ENCODE data around the gene CCDC178.

The CCDC178 gene

DNA sequence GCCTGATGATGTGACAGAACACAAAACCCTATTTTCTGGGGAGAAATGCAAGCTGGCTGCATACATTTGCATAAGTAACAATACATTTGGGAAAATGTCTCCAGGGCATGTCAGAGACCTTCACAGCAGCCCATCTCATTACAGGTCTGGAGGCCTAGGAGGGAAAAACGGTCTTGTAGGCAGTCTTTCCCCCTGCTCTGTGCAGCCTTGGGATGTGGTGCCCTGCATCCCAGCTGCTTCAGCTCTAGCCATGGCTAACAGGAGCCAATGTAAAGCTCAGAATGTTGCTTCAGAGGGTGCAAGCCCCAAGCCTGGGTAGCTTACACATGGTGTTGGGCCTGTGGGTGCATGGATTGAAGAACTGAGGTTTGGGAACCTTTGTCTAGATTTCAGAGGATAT lies 133.0 kb downstream of the CCDC178 start:
- no peaks in the 10 kb centered on the region for H3K36me3 Mint-ChIP-seq (ENCODE audit: low read depth)
- peaks cover 6% of the 10 kb centered on the region for H3K9me3 Mint-ChIP-seq
- H3K27me3 Mint-ChIP-seq (ENCODE audit: low read depth): no peaks in the 10 kb centered on the region
- no peaks in the 10 kb centered on the region for H3K4me1 Mint-ChIP-seq (ENCODE audit: low read depth)
- H3K4me3 Mint-ChIP-seq: no peak overlapping the region
- H3K27ac Mint-ChIP-seq: no peak overlapping the region

DNA sequence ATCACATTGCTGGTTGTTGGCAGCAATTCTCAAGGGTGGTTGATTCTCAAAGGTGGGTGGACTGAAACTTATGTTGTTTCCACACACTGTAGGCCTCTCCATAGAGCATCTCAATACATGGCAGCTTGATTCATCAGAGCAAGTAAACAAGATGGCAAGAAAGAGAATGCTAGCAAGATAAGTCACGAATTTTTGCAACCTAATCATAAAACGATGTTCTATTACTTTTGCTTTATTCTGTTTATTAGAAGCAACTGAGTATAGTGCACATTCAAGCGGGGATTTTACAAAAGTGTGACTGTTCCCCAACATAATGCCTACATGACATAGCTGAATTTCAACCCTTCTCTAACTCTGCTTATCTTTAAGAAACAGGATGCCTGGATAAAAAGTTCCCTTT lies 136.2 kb downstream of the CCDC178 start:
- no peaks in the 10 kb centered on the region for H3K27me3 Mint-ChIP-seq (ENCODE audit: low read depth)
- H3K4me3 Mint-ChIP-seq: no peak overlapping the region
- H3K9me3 Mint-ChIP-seq: no peaks in the 10 kb centered on the region
- H3K4me1 Mint-ChIP-seq (ENCODE audit: low read depth): no peaks in the 10 kb centered on the region
- H3K36me3 Mint-ChIP-seq (ENCODE audit: low read depth): no peaks in the 10 kb centered on the region
- H3K27ac Mint-ChIP-seq: no peak overlapping the region

DNA sequence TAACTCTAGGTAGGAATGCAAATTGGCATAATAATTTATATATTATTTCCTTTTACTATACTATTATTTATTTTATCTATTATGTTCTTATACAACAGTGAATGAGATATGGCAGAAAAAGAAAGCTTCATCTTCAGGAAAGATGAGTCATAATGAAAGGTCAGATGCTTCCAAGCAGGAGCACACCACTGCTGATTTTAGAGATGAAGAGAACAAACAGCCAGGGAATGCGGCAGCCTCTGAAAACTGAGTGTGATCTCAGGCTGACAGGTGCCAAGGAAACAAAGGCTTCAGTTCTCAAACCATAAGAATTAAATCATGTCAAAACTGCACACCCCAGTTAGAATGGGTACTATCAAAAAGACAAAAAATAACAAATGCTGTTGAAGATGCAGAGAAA lies 149.0 kb downstream of the CCDC178 start:
- no peaks in the 10 kb centered on the region for H3K27me3 Mint-ChIP-seq (ENCODE audit: low read depth)
- no peak overlapping the region for H3K4me3 Mint-ChIP-seq
- H3K27ac Mint-ChIP-seq: no peak overlapping the region
- peaks cover 3% of the 10 kb centered on the region for H3K9me3 Mint-ChIP-seq
- H3K36me3 Mint-ChIP-seq (ENCODE audit: low read depth): no peaks in the 10 kb centered on the region
- no peaks in the 10 kb centered on the region for H3K4me1 Mint-ChIP-seq (ENCODE audit: low read depth)

DNA sequence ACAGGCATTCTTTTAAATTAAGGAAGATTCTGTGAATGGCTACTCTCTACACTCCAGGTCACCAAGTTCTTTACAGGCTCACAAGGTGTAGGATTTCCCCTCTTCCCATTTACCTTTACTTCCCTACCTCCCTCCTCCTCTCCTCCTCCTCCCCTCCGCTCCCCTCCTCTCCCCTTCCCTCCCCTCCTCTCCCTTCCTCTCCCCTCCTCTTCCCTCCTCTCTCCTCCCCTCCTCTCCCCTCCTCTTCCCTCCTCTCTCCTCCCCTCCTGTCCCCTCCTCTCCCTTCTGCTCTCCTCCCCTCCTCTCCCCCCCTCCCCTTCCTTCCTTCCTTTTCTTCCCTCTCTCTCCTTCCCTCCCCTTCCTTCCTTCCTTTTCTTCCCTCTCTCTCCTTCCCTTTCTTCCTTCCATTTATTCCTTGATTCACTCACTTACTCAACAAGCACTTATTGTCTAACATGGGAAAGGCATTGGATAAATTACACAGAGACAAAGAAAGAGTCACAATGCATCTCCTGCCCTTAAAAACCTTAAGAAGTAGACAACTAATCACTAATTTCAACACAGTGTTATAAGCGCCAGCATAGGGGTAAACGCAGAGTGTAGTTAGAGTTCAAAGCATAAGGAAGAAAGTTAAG lies 152.3 kb downstream of the CCDC178 start:
- no peaks in the 10 kb centered on the region for H3K27me3 Mint-ChIP-seq (ENCODE audit: low read depth)
- H3K4me1 Mint-ChIP-seq (ENCODE audit: low read depth): no peaks in the 10 kb centered on the region
- no peaks in the 10 kb centered on the region for H3K36me3 Mint-ChIP-seq (ENCODE audit: low read depth)
- no peak overlapping the region for H3K27ac Mint-ChIP-seq
- H3K4me3 Mint-ChIP-seq: no peak overlapping the region
- H3K9me3 Mint-ChIP-seq: peaks cover 3% of the 10 kb centered on the region

DNA sequence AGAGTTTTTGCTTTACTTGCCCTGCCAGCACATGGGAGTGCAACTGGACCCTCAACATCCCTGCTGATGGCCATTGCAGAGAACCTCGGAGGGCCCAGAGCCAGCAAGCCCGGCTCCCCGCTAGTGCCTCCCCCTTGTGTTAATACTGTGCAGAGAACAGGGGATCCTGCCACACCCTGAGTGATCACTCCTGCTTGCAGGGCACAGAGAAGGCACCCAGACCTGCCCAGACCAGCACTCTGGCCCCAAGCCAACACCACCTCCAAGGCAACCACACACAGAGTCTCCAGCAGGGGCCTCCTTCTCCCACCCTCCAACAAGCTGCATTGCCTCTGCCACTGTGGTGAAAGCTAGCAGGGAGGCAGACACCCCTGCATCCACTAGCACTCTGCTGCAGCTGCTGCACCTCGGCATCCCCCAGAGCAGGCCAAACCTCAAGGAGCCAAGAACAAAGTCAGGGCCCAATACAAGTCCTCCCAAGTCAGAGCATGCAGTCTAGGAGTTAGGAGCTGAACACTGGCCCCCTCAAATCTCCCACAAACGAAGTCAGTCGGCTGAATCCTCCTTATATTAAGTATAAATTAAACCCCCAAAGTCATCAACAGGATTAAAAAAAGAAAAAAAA lies 157.7 kb downstream of the CCDC178 start:
- H3K4me3 Mint-ChIP-seq: no peak overlapping the region

DNA sequence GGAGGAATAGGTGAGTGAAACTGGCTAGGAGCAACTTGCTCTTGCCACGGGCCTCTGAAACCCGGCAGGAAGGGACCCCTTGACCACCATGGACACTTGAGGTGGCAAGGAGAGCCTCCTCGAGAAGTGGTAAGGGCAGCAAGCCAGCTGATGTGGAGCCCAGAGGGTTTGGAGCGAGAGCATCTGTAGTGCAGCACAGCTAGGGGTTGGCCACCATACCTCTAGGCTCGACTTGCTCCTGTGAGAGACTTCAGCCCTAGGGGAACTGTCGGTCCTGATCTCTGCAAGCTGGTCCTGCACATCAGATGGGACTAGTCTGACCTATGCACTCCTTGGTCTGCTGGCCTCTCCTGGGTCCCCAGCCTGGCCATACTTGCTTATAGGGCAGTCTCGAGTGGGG lies 158.4 kb downstream of the CCDC178 start:
- H3K4me1 Mint-ChIP-seq (ENCODE audit: low read depth): no peaks in the 10 kb centered on the region
- no peak overlapping the region for H3K4me3 Mint-ChIP-seq
- H3K27ac Mint-ChIP-seq: no peak overlapping the region
- no peaks in the 10 kb centered on the region for H3K36me3 Mint-ChIP-seq (ENCODE audit: low read depth)
- H3K27me3 Mint-ChIP-seq (ENCODE audit: low read depth): no peaks in the 10 kb centered on the region
- H3K9me3 Mint-ChIP-seq: no peaks in the 10 kb centered on the region

More for the DNA sequence above, 157.7 kb downstream of the CCDC178 start:
- Mint-ChIP-seq H3K9me3 (no peaks in the 10 kb centered on the region), H3K36me3 (ENCODE audit: low read depth) (no peaks in the 10 kb centered on the region), H3K27me3 (ENCODE audit: low read depth) (no peaks in the 10 kb centered on the region), H3K4me1 (ENCODE audit: low read depth) (no peaks in the 10 kb centered on the region), H3K27ac (no peak overlapping the region)

DNA sequence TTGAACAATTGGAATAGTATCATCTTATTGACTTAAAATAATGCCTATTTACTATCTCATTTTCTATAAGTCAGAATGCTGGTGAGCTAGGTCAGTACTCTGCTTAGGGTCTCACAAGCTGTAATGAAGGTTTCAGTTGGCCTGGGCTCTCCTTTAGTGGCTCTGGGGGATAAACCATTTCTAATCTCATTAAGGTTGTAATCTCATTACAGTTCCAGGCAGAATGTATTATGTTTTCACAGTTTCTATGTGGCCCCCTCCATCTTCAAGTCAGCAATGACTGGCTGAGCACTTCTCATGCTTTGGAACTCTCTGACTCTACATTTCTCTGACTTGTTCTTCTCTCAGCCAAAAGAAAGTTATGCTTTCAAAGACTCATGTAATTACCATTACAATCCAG lies 163.1 kb downstream of the CCDC178 start:
- no peak overlapping the region for H3K27ac Mint-ChIP-seq
- no peaks in the 10 kb centered on the region for H3K27me3 Mint-ChIP-seq (ENCODE audit: low read depth)
- no peaks in the 10 kb centered on the region for H3K9me3 Mint-ChIP-seq
- H3K4me1 Mint-ChIP-seq (ENCODE audit: low read depth): no peaks in the 10 kb centered on the region
- H3K4me3 Mint-ChIP-seq: no peak overlapping the region
- no peaks in the 10 kb centered on the region for H3K36me3 Mint-ChIP-seq (ENCODE audit: low read depth)

DNA sequence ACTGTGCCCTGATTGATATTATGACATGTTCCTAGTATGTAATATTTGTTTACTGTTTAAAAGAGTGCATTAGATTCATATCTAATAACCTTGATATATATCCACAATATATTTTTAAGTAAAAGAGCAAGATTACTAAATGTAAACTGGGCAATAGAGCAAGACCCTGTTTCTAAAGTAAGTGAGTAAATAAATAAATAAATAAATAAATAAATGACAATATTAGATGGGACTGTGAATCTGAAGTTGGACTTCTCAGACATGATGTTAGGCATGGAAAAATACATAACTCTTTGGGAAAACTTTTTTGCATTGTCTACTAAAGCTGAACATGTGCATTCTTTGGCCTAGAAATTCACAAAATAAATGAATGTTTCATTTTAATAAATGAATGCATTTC lies 164.7 kb downstream of the CCDC178 start:
- Mint-ChIP-seq H3K4me3 (no peak overlapping the region), H3K27ac (no peak overlapping the region), H3K9me3 (no peaks in the 10 kb centered on the region), H3K4me1 (ENCODE audit: low read depth) (no peaks in the 10 kb centered on the region), H3K36me3 (ENCODE audit: low read depth) (no peaks in the 10 kb centered on the region), H3K27me3 (ENCODE audit: low read depth) (no peaks in the 10 kb centered on the region)

DNA sequence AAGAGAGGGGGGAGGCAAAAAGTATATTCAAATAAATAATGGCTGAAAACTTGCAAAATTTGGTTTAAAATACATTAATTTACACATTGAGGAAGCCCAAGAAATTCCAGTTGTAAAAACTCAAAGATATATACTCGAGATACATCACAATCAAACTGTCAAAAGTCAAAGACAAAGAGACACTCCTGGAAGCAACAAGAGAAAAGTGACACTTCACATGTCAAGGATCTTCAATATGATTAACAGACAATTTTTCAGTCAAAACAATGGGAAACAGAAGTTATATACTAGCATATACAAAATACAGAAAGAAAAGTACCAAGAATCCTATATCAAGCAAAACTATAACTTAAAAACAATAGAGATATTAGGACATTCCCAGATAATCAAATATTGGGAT lies 170.2 kb downstream of the CCDC178 start:
- Mint-ChIP-seq H3K27me3 (ENCODE audit: low read depth) (no peaks in the 10 kb centered on the region), H3K36me3 (ENCODE audit: low read depth) (no peaks in the 10 kb centered on the region), H3K4me1 (ENCODE audit: low read depth) (no peaks in the 10 kb centered on the region), H3K4me3 (no peak overlapping the region), H3K9me3 (no peaks in the 10 kb centered on the region), H3K27ac (no peak overlapping the region)

DNA sequence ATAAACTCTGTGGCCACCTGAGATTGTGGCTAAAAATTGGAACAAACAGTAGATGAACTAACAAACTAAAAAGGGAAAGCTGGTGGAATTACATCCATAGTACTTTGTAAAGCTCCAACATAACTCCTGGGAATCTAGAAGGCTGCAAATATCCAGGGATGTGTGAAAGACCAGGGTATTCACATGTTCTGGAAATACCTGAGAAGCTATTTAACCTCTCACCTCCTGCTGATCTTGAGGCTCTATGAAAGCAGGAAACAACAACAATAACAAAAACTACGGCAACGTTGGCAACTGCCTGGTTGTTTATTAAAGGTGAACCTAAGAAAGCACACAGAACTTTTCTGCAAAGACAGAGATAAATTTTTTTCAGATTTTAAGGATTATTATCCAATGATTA lies 171.3 kb downstream of the CCDC178 start:
- Mint-ChIP-seq H3K27ac (no peak overlapping the region), H3K4me3 (no peak overlapping the region), H3K4me1 (ENCODE audit: low read depth) (no peaks in the 10 kb centered on the region), H3K36me3 (ENCODE audit: low read depth) (no peaks in the 10 kb centered on the region), H3K27me3 (ENCODE audit: low read depth) (no peaks in the 10 kb centered on the region), H3K9me3 (no peaks in the 10 kb centered on the region)

DNA sequence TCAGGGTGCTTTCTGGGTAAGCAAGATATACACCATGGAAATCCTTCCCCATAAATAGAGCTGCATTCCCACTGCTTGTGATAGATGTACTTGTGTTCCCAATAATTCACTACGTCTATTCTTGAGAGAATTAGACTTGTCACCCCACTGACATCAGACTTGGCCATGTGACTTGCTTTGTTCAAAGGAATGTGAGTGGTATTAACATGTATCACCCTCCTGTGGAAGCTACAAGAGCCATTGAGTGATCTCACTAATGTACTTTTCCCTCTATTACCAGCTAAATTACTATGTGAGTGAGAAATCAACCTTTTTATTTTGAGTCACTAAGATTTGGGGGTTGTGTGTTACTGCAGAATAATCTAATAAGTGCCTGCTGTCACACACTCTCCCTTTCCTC lies 176.0 kb downstream of the CCDC178 start:
- Mint-ChIP-seq H3K4me1 (ENCODE audit: low read depth) (no peaks in the 10 kb centered on the region), H3K27ac (no peak overlapping the region), H3K9me3 (no peaks in the 10 kb centered on the region), H3K4me3 (no peak overlapping the region), H3K36me3 (ENCODE audit: low read depth) (no peaks in the 10 kb centered on the region), H3K27me3 (ENCODE audit: low read depth) (no peaks in the 10 kb centered on the region)

DNA sequence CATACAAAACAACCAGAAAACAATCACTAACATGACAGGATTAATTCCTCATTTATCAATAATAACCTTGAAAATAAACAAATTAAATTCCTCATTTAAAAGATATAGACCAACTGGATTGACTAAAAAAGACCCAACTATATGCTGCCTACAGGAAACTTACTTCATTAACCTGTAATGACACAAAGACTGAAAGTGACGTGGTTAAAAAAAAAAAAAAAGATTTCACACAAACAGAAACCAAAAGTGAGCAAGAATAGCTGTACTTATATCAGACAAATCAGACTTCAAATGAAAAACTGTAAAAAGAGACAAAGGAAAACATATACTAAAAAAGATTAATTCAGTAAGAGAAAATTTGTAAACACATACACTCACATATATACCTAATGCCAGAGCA lies 201.2 kb downstream of the CCDC178 start:
- peaks cover 17% of the 10 kb centered on the region for H3K9me3 Mint-ChIP-seq
- no peaks in the 10 kb centered on the region for H3K27me3 Mint-ChIP-seq (ENCODE audit: low read depth)
- no peaks in the 10 kb centered on the region for H3K36me3 Mint-ChIP-seq (ENCODE audit: low read depth)
- H3K27ac Mint-ChIP-seq: no peak overlapping the region
- H3K4me3 Mint-ChIP-seq: no peak overlapping the region
- peaks cover 1% of the 10 kb centered on the region for H3K4me1 Mint-ChIP-seq (ENCODE audit: low read depth)

DNA sequence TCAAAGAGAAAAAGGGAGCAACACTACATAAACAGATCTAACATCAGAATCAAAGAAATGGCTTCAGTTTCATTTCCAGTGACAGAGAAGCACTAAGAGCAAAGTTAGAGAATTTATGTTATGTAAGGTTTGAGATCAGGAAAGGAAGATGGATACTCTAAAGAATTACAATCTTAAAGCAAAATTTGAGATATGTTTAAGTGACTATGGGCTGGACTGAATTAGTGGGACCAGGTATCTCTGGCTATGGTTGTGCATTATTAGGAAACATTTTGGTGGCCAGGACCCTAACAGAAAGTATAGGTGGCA lies 208.2 kb downstream of the CCDC178 start:
- Mint-ChIP-seq H3K27me3 (ENCODE audit: low read depth) (no peaks in the 10 kb centered on the region), H3K4me3 (no peak overlapping the region), H3K9me3 (no peaks in the 10 kb centered on the region)

DNA sequence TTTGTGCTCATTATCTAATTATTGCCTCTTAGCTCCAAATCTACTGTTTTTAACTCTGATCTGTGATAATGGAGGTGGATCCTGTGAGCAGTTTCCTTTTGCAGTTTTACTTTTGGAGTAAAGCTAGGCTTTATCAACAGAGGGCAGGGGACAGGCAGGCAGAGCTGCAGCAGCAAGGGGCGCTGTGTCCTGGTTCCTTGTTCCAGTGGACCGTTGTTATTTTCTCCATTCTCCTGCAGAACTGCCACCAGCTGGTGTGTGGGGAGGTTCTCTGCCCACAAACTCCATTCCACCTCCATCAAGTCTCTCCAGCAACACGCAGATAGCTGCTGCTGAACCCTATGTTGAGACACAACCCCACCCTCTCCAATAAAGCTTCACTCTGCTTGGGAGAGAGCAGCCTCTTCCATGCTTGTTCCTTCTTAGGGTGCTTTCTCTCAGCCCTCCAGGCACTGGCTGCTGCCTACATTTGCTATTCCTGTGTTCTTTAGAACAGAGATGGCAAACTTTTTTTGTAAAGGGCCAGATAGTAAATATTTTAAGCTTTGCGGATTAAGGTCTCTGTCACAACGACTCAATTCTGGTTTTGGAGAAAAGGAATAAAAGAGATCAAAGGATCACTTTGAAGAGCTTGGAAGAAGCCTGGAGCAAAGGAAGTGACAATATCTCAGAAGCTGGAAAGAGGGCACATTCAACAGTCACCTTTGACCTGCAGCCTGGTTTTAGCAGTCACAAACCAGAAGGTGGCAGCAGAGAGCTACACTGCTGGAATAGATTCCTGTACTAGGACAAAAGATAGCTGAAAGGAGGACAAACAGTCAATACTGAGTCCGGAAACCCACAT lies 208.8 kb downstream of the CCDC178 start:
- H3K36me3 Mint-ChIP-seq (ENCODE audit: low read depth): no peaks in the 10 kb centered on the region
- peaks cover 2% of the 10 kb centered on the region for H3K4me1 Mint-ChIP-seq (ENCODE audit: low read depth)
- no peaks in the 10 kb centered on the region for H3K27me3 Mint-ChIP-seq (ENCODE audit: low read depth)
- H3K9me3 Mint-ChIP-seq: no peaks in the 10 kb centered on the region
- no peak overlapping the region for H3K27ac Mint-ChIP-seq
- H3K4me3 Mint-ChIP-seq: no peak overlapping the region

More for the DNA sequence above, 208.2 kb downstream of the CCDC178 start:
- peaks cover 2% of the 10 kb centered on the region for H3K4me1 Mint-ChIP-seq (ENCODE audit: low read depth)
- H3K27ac Mint-ChIP-seq: no peak overlapping the region
- no peaks in the 10 kb centered on the region for H3K36me3 Mint-ChIP-seq (ENCODE audit: low read depth)

DNA sequence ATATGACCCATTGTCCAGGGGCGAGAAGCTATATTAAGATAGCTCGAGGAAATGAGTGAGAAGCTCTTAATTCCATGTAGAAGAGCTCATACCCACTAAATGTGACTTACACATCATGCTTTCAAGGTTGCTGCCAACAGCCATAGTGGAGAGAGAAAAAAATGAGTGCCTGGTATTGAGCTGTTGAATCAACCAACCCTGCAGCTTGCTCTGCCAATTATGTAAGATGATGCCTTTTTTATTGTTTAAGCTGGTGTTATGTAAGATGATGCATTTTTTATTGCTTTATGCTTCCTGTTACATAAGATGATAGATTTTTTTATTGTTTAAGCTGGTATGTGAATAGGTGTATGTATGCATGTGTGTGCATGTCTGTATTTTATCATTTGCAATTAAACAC lies 228.2 kb downstream of the CCDC178 start:
- Mint-ChIP-seq H3K27me3 (ENCODE audit: low read depth) (no peaks in the 10 kb centered on the region), H3K4me3 (no peak overlapping the region), H3K36me3 (ENCODE audit: low read depth) (no peaks in the 10 kb centered on the region), H3K27ac (no peak overlapping the region), H3K4me1 (ENCODE audit: low read depth) (no peaks in the 10 kb centered on the region), H3K9me3 (no peaks in the 10 kb centered on the region)

Measured in T-helper 1 cell treated with Interleukin-12 subunit alpha and Interleukin-12 subunit beta and Interleukin-4 antibody, amounts not matched to agents 30 μg/mL and 1 μg/mL, for 36 hours (primary cell).